HL-60 (cell line): ENCODE measurements around the gene BPIFB2.

Source experiments
- DNase-seq, 2 experiments: peaks; one replicate each; pipeline ENCODE4 v3.0.0-alpha.2; 2010 to 2020; ENCODE audit warnings: low read depth in 1 of 2, low spot score in 1 of 2
- H3K27ac ChIP-seq: fragments of 250-450 bp; sonication (Bioruptor Pico); replicated peaks from 2 replicates; pipeline ENCODE4 v1.5.1; 2020; ENCODE audit warnings: mild to moderate bottlenecking, moderate library complexity
- H3K27me3 ChIP-seq: fragments of 250-450 bp; sonication (Bioruptor Pico); 2 replicates; pipeline ENCODE4 v1.5.1; 2021; ENCODE audit warnings: mild to moderate bottlenecking, moderate library complexity; ENCODE audit not compliant: insufficient read depth, poor library complexity, severe bottlenecking
- H3K4me3 ChIP-seq: replicated peaks from 2 replicates; pipeline ENCODE4 v1.5.1; 2011; ENCODE audit warnings: mild to moderate bottlenecking, control low read depth, low read length; ENCODE audit not compliant: insufficient read depth
- GABPA ChIP-seq: IDR thresholded peaks from 2 replicates; pipeline ENCODE4 v1.6.1; 2012; ENCODE audit warnings: low read depth
- POLR2AphosphoS5 ChIP-seq: IDR thresholded peaks from 2 replicates; pipeline ENCODE4 v1.6.1; 2012; ENCODE audit warnings: low read depth
- SPI1 ChIP-seq: IDR thresholded peaks from 2 replicates; pipeline ENCODE4 v1.6.1; 2012; ENCODE audit warnings: low read depth, mild to moderate bottlenecking, borderline replicate concordance
- TF ChIP-seq, protein P1 (sequence below): IDR thresholded peaks from 2 replicates; pipeline ENCODE4 v1.6.1; 2012; ENCODE audit warnings: low read depth; ENCODE audit not compliant: insufficient replicate concordance
- TF ChIP-seq, protein P2 (sequence below): IDR thresholded peaks from one replicate; pipeline ENCODE4 v1.5.1; 2011; ENCODE audit warnings: low read length, control low read depth, inconsistent platforms; ENCODE audit not compliant: insufficient read depth

BPIFB2 gene

DNA sequence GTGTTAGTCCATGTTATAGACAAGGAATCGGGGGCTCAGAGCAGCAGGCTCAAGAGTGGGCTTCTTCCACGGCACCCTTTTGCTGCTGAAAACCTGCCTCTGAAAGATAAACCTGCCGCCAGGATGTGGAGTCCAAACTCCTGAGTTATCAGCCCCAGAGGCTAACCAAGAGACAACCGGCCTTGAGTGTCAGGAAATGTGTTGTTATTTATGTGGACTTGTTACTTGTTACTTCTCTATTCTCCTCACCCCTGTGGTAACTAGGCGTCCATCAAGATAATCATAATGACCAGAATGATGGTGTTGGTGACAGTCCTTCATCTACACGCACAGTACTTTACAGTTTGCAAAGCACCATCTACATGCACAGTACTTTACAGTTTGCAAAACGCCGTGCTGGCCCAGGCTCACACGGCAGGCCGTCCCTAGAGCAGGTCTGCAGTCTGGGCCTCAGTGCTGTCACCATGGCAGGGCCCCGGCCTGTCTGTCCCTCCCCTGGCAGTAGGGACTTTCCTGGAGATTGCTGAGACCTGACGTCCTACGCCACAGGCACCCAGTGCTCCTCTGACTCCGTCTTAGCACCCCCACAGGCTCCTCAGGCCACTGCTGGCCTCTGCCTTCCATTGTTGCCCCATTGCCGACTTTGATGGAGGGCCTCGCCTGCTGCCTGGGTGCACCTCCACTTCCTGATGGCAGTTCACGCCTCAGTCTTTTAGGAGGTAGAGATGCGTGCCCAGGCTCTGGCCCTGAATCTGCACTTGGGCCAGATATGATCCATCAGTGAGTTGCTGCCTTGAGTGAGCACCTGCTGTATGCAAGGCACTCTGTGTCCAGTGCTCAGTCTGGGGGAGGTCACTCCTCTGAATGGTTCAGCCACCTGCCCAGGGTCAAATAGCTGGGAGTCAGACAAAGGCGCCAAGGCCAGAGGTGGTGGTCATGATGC lies 62.9 kb downstream of the BPIFB2 start:
- DNase-seq: no peak
- no peak overlapping the region for H3K27ac ChIP-seq
- TF ChIP-seq, protein P1, sequence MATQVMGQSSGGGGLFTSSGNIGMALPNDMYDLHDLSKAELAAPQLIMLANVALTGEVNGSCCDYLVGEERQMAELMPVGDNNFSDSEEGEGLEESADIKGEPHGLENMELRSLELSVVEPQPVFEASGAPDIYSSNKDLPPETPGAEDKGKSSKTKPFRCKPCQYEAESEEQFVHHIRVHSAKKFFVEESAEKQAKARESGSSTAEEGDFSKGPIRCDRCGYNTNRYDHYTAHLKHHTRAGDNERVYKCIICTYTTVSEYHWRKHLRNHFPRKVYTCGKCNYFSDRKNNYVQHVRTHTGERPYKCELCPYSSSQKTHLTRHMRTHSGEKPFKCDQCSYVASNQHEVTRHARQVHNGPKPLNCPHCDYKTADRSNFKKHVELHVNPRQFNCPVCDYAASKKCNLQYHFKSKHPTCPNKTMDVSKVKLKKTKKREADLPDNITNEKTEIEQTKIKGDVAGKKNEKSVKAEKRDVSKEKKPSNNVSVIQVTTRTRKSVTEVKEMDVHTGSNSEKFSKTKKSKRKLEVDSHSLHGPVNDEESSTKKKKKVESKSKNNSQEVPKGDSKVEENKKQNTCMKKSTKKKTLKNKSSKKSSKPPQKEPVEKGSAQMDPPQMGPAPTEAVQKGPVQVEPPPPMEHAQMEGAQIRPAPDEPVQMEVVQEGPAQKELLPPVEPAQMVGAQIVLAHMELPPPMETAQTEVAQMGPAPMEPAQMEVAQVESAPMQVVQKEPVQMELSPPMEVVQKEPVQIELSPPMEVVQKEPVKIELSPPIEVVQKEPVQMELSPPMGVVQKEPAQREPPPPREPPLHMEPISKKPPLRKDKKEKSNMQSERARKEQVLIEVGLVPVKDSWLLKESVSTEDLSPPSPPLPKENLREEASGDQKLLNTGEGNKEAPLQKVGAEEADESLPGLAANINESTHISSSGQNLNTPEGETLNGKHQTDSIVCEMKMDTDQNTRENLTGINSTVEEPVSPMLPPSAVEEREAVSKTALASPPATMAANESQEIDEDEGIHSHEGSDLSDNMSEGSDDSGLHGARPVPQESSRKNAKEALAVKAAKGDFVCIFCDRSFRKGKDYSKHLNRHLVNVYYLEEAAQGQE: no peak
- TF ChIP-seq GABPA (no peak), SPI1 (no peak), POLR2AphosphoS5 (no peak)
- TF ChIP-seq, protein P2, sequence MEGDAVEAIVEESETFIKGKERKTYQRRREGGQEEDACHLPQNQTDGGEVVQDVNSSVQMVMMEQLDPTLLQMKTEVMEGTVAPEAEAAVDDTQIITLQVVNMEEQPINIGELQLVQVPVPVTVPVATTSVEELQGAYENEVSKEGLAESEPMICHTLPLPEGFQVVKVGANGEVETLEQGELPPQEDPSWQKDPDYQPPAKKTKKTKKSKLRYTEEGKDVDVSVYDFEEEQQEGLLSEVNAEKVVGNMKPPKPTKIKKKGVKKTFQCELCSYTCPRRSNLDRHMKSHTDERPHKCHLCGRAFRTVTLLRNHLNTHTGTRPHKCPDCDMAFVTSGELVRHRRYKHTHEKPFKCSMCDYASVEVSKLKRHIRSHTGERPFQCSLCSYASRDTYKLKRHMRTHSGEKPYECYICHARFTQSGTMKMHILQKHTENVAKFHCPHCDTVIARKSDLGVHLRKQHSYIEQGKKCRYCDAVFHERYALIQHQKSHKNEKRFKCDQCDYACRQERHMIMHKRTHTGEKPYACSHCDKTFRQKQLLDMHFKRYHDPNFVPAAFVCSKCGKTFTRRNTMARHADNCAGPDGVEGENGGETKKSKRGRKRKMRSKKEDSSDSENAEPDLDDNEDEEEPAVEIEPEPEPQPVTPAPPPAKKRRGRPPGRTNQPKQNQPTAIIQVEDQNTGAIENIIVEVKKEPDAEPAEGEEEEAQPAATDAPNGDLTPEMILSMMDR: no peak
- H3K27me3 ChIP-seq: no peaks in the 10 kb centered on the region
- H3K4me3 ChIP-seq: no peak overlapping the region

DNA sequence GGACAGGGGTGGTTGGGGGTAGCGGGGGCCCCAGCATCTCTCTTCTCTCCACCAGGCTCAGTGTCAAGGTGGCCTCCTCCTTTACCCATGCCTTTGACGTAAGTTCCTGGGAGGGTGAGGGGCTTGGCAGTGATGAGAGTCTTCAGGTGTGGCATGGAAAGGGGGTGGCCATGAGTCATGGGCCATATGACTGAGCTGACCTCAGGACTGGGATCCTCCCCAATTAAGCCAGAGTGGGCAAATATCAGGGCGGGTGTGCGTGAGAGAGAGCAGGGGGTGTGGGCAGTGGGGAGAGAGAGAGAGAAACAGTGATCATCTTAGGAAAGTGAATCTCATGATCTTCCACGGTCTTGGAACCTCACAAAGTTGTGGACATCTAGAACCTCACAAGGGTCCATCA lies 63.7 kb downstream of the BPIFB2 start:
- no peak for DNase-seq
- no peak overlapping the region for H3K27ac ChIP-seq
- H3K27me3 ChIP-seq: no peaks in the 10 kb centered on the region
- TF ChIP-seq, protein P1: no peak
- TF ChIP-seq GABPA: no peak
- no peak for TF ChIP-seq POLR2AphosphoS5
- TF ChIP-seq, protein P2: no peak
- TF ChIP-seq SPI1: no peak
- no peak overlapping the region for H3K4me3 ChIP-seq

DNA sequence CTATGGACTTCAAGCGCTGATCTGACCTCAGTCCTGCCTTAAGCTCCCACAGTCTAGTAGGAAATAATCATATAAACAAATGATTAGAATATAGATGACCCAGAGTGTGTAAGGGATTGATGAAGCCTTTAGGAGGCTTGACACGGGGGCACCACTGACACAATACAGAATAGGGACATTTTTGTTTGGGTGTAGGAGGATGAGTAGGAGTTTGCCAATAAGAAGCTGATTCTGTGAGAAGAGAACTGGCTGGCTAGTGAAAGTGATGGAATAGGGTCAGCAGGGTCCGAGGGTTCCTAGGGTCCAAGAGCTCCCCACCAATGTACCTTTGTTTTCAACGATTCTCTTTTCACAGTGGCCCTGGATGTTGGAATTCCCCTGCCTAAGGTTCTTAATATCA lies 64.9 kb downstream of the BPIFB2 start:
- Histone ChIP-seq H3K4me3 (no peak overlapping the region), H3K27me3 (no peaks in the 10 kb centered on the region), H3K27ac (no peak overlapping the region)
- DNase-seq: no peak
- TF ChIP-seq SPI1 (no peak), GABPA (no peak), POLR2AphosphoS5 (no peak)
- TF ChIP-seq, protein P2: no peak
- TF ChIP-seq, protein P1: no peak
